ENCODE measurements around the gene PCDHA1.
"Not testable (repeated sequence)": the region's sequence is repeated elsewhere in the genome, so short reads cannot be mapped to it uniquely, and the experiment has no call there.

Gene PCDHA1

DNA sequence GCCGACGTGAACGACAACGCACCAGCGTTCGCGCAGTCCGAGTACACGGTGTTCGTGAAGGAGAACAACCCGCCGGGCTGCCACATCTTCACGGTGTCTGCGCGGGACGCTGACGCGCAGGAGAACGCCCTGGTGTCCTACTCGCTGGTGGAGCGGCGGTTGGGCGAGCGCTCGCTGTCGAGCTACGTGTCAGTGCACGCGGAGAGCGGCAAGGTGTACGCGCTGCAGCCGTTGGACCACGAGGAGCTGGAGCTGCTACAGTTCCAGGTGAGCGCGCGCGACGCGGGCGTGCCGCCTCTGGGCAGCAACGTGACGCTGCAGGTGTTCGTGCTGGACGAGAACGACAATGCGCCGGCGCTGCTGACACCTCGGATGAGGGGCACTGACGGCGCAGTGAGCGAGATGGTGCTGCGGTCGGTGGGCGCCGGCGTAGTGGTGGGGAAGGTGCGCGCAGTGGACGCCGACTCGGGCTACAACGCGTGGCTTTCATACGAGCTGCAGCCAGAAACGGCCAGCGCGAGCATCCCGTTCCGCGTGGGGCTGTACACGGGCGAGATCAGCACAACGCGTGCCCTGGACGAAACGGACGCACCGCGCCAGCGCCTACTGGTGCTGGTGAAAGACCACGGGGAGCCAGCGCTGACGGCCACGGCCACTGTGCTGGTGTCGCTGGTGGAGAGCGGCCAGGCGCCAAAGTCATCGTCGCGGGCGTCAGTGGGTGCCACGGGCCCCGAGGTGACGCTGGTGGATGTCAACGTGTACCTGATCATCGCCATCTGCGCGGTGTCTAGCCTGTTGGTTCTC is 64.1 kb downstream of the PCDHA1 start:
- DNase-seq (ENCODE audit: low read depth): not testable (repeated sequence)

GRCh38 chr5:140855772-140856674 is 70.1 kb downstream of the PCDHA1 start, which contains the start of gene PCDHA10:
Gene PCDHA10 (plus strand): TSS chr5:140855897. CDS start chr5:140856049, 152 bp downstream.
- no peak for DNase-seq (ENCODE audit: low read depth)

DNA sequence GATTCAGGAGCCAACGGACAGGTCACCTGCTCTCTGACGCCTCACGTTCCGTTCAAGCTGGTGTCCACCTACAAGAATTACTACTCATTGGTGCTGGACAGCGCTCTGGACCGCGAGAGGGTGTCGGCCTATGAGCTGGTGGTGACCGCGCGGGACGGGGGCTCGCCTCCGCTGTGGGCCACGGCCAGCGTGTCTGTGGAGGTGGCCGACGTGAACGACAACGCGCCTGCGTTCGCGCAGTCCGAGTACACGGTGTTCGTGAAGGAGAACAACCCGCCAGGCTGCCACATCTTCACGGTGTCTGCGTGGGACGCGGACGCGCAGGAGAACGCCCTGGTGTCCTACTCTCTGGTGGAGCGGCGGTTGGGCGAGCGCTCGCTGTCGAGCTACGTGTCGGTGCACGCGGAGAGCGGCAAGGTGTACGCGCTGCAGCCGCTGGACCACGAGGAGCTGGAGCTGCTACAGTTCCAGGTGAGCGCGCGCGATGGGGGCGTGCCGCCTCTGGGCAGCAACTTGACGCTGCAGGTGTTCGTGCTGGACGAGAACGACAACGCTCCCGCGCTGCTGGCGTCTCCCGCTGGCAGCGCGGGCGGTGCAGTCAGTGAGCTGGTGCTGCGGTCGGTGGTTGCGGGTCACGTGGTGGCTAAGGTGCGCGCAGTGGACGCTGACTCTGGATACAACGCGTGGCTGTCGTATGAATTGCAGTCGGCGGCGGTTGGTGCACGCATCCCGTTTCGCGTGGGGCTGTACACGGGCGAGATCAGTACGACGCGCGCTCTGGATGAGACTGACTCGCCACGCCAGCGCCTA is 71.4 kb downstream of the PCDHA1 start:
- no peak for DNase-seq (ENCODE audit: low read depth)

- DNase-seq (ENCODE audit: low read depth): no peak
Observed at GRCh38 chr5:140857987-140858240, 72.0 kb downstream of the PCDHA1 start.

- DNase-seq (ENCODE audit: low read depth): no peak
Observed at GRCh38 chr5:140862441-140863295, 76.7 kb downstream of the PCDHA1 start.

GRCh38 chr5:140868721-140869554 is 83.0 kb downstream of the PCDHA1 start, which contains the start of gene PCDHA11:
Gene PCDHA11 (plus strand): TSS chr5:140868957. CDS start chr5:140869104, 147 bp downstream.
- DNase-seq (ENCODE audit: low read depth): no peak

- no peak for DNase-seq (ENCODE audit: low read depth)
Observed at GRCh38 chr5:140869555-140869886, 83.6 kb downstream of the PCDHA1 start.

DNA sequence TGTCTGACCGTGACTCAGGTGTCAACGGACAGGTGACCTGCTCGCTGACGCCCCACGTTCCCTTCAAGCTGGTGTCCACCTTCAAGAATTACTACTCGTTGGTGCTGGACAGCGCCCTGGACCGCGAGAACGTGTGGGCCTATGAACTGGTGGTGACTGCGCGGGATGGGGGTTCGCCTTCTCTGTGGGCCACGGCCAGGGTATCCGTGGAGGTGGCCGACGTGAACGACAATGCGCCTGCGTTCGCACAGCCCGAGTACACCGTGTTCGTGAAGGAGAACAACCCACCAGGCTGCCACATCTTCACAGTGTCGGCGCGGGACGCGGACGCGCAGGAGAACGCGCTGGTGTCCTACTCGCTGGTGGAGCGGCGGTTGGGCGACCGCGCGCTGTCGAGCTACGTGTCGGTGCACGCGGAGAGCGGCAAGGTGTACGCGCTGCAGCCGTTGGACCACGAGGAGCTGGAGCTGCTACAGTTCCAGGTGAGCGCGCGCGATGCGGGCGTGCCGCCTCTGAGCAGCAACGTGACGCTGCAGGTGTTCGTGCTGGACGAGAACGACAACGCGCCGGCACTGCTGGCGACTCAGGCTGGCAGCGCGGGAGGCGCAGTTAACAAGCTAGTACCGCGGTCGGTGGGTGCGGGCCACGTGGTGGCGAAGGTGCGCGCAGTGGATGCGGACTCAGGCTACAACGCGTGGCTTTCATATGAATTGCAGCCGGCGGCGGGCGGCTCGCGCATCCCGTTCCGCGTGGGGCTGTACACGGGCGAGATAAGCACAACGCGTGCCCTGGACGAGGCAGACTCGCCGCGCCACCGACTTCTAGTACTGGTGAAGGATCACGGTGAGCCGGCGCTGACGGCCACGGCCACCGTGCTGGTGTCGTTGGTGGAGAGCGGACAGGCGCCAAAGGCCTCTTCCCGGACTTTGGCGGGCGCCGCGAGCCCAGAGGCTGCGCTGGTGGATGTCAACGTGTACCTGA is 84.6 kb downstream of the PCDHA1 start:
- no peak for DNase-seq (ENCODE audit: low read depth)

DNA sequence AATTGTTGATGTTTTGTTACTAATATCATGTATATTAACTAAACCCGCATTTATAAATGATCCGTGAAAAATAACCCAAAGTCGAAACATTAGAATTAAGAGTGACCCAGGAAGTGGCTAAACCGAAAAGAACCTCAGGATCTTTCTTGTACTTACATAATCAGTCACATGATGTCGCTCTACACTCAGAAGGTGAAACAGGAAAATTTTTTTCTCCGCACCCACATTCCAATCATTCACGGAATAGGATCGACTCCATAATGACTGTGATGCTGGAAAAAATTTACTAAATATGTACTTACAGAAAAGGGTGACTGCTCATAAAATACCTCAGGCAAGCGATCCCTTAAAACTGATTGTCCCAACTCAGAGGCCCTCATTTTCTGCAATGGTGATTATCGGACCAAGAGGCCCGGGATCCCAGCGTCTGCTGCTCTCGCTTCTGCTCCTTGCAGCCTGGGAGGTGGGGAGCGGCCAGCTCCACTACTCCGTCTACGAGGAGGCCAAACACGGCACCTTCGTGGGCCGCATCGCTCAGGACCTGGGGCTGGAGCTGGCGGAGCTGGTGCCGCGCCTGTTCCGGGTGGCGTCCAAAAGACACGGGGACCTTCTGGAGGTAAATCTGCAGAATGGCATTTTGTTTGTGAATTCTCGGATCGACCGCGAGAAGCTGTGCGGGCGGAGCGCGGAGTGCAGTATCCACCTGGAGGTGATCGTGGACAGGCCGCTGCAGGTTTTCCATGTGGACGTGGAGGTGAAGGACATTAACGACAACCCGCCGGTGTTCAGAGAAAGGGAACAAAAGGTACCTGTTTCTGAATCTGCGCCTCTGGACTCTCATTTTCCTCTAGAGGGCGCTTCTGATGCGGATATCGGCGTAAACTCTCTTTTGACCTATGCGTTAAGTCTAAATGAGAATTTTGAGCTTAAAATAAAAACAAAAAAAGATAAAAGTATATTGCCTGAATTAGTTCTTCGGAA is 89.4 kb downstream of the PCDHA1 start, which contains the start of gene PCDHA12:
PCDHA12 (plus strand) TSS at position 224 of the 981 bp plus-strand sequence; CDS start at position 389, 165 bp downstream.
- DNase-seq (ENCODE audit: low read depth): no peak

- DNase-seq (ENCODE audit: low read depth): not testable (repeated sequence)
Observed at GRCh38 chr5:140876541-140877261, 90.8 kb downstream of the PCDHA1 start.

GRCh38 chr5:140877262-140877581 is 91.3 kb downstream of the PCDHA1 start:
- DNase-seq (ENCODE audit: low read depth): no peak

DNA sequence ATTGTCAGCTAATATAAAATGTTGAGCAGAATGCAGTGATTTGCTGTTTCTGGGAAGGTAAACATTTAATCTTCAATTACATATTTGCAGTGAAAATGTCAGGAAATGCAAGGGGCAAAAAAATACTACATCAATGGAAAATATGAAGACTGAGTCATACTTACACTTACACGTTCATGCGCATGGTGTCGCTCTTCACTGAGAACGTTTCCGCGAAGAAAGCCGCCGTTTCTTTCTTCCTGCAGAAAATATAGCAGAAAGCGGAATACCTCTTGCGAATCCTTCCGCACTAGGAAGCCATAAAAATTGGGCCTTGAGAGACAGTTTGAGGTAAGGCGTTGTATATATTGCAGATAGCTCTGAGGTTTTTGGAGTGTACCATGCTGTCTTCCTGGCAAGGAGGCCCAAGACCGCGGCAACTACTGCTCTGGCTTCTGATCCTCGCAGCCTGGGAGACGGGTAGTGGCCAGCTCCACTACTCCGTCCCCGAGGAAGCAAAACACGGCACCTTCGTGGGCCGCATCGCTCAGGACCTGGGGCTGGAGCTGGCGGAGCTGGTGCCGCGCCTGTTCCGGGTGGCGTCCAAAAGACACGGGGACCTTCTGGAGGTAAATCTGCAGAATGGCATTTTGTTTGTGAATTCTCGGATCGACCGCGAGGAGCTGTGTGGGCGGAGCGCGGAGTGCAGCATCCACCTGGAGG is 96.1 kb downstream of the PCDHA1 start, which contains the start of gene PCDHA13:
PCDHA13 (plus strand) TSS at position 236 of the 702 bp plus-strand sequence; CDS start at position 381, 145 bp downstream.
- DNase-seq (ENCODE audit: low read depth): no peak

DNA sequence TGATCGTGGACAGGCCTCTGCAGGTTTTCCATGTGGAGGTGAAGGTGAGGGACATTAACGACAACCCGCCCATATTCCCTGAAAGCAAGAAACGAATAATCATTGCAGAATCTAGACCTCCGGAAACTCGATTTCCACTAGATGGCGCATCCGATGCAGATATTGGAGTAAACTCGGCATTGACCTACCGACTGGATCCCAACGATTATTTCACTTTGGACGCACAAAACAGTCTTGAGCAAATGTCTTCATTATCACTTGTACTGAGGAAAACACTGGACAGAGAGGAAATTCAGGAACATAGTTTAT is 96.6 kb downstream of the PCDHA1 start:
- no peak for DNase-seq (ENCODE audit: low read depth)

- no peak for DNase-seq (ENCODE audit: low read depth)
Observed at GRCh38 chr5:140883373-140883772, 97.4 kb downstream of the PCDHA1 start.

DNA sequence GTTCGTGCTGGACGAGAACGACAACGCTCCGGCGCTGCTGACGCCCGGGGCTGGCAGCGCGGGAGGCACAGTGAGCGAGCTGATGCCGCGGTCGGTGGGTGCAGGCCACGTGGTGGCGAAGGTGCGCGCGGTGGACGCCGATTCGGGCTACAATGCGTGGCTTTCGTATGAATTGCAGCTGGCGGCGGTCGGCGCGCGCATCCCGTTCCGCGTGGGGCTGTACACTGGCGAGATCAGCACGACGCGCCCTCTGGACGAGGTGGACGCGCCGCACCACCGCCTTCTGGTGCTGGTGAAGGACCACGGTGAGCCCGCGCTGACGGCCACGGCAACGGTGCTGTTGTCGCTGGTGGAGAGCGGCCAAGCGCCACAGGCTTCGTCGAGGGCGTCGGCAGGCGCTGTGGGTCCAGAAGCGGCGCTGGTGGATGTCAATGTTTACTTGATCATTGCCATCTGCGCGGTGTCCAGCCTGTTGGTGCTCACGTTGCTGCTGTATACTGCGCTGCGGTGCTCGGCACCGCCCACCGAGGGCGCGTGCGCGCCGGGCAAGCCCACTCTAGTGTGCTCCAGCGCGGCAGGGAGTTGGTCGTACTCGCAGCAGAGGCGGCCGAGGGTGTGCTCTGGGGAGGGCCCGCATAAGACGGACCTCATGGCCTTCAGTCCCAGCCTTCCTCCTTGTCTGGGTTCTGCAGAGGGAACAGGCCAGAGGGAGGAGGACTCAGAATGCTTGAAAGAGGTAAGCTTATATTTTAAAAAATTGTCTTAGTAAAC is 98.2 kb downstream of the PCDHA1 start:
- DNase-seq (ENCODE audit: low read depth): no peak

GRCh38 chr5:140916325-140916724 is 130.4 kb downstream of the PCDHA1 start:
- no peak for DNase-seq (ENCODE audit: low read depth)
